HepG2 (cell line): ENCODE measurements around the gene GJC1. TPM values are rescaled to one million over a fixed set of nuclear protein-coding genes. Genes with fewer than 3 reads are reported as not detected.

Experiments used
- ATAC-seq: fragments of 200-7000 bp; cut with Tn5 transposase; 3 replicates; pipeline ENCODE4 v1.9.1; 2020; ENCODE audit warnings: mild to moderate bottlenecking, moderate library complexity
- BruUV-seq: library from RNA; stranded (reverse); fragments of 400-500 nt; replicated peaks from 2 replicates; lab custom pipeline; 2021; lab: Mats Ljungman, UMichigan
- CTCF ChIA-PET: fragments of 300-600 bp; formaldehyde crosslinking; extraction: SDS; loops from one replicate; lab custom pipeline; 2021; ENCODE audit warnings: low total read pairs, inconsistent platforms, low intra/inter-chr PET ratio; lab: Yijun Ruan, JAX
- POLR2A ChIA-PET: fragments of 350-600 bp; sonication (Branson Sonifier 250); formaldehyde crosslinking; loops from one replicate; lab custom pipeline; 2020; ENCODE audit warnings: antibody characterized with exemption, inconsistent platforms; lab: Yijun Ruan, JAX
- DNase-seq: peaks from one replicate; pipeline ENCODE4 v3.0.0-alpha.2; 2015; ENCODE audit warnings: low spot score
- FAIRE-seq: peaks from 3 replicates; lab custom pipeline; 2011; peaks lifted over from hg19 to GRCh38; lab: Jason Lieb, UNC
- H2AFZ ChIP-seq: one replicate; pipeline ENCODE4 v1.6.1; 2011; ENCODE audit warnings: low read length, inconsistent platforms
- H3K27ac ChIP-seq: fragments of 300-600 bp; 3 replicates; pipeline ENCODE4 v1.8.0; 2011; ENCODE audit warnings: mixed run types, mild to moderate bottlenecking, mixed read lengths, low read length, inconsistent platforms; ENCODE audit not compliant: insufficient read depth; ENCODE audit errors: extremely low read length
- H3K27me3 ChIP-seq, 2 experiments: fragments of 200-600 bp in 1 of 2; 2 replicates in 1 of 2; 3 replicates in 1 of 2; pipeline versions ENCODE4 v1.6.0 to v1.8.0; 2011; ENCODE audit warnings: low read length in 2 of 2, mild to moderate bottlenecking in 2 of 2, moderate library complexity in 2 of 2, inconsistent platforms in 1 of 2; ENCODE audit not compliant: insufficient read depth in 2 of 2, control insufficient read depth in 1 of 2
- H3K36me3 ChIP-seq, 2 experiments: fragments of 200-600 bp in 1 of 2; replicated peaks in 1 of 2; 2 replicates in 1 of 2; 3 replicates in 1 of 2; pipeline versions ENCODE4 v1.5.1 to v1.8.0; 2011; ENCODE audit warnings: low read length in 2 of 2, inconsistent platforms in 1 of 2; ENCODE audit not compliant: insufficient read depth in 2 of 2, control insufficient read depth in 1 of 2
- H3K4me1 ChIP-seq: 2 replicates; pipeline ENCODE4 v1.5.1; 2012; ENCODE audit warnings: low read length, inconsistent platforms; ENCODE audit not compliant: insufficient read depth
- H3K4me2 ChIP-seq: 2 replicates; pipeline ENCODE4 v1.6.0; 2011; ENCODE audit warnings: low read depth, low read length, inconsistent platforms
- H3K4me3 ChIP-seq, 3 experiments: fragments of 200-600 bp in 1 of 3; sonication (generic), shearing (Covaris generic) in 1 of 3; replicated peaks in 1 of 3; 2 replicates each; pipeline ENCODE4 v1.5.1; 2011 to 2016; ENCODE audit warnings: low read length in 3 of 3, inconsistent platforms in 2 of 3, low read depth in 2 of 3, mild to moderate bottlenecking in 2 of 3, control low read depth in 1 of 3, mixed read lengths in 1 of 3; ENCODE audit not compliant: insufficient read depth in 1 of 3
- H3K79me2 ChIP-seq: one replicate; pipeline ENCODE4 v1.6.1; 2011; ENCODE audit warnings: low read length, inconsistent platforms; ENCODE audit not compliant: insufficient read depth
- H3K9ac ChIP-seq: 2 replicates; pipeline ENCODE4 v1.6.0; 2011; ENCODE audit warnings: mild to moderate bottlenecking, low read depth, low read length, inconsistent platforms; ENCODE audit not compliant: insufficient read depth
- H3K9me3 ChIP-seq: 2 replicates; pipeline ENCODE4 v1.5.1; 2012; ENCODE audit warnings: mild to moderate bottlenecking, low read length
- H4K20me1 ChIP-seq: 2 replicates; pipeline ENCODE4 v1.6.0; 2011; ENCODE audit warnings: inconsistent platforms, mild to moderate bottlenecking, low read length, moderate library complexity; ENCODE audit not compliant: insufficient read depth
- AGO2 ChIP-seq: fragments of 200-400 bp; formaldehyde crosslinking; optimal IDR thresholded peaks from 2 replicates; pipeline ENCODE3; 2017; ENCODE audit warnings: mild to moderate bottlenecking, low read depth, low read length, moderate library complexity
- ARNT ChIP-seq: fragments of 450-650 bp; IDR thresholded peaks from 2 replicates; pipeline ENCODE4 v1.6.1; 2017
- CBX1 ChIP-seq: IDR thresholded peaks from one replicate; pipeline ENCODE4 v1.6.1; 2016; ENCODE audit warnings: antibody characterized with exemption, low read depth
- EEA1 ChIP-seq: sonication (generic); formaldehyde crosslinking; IDR thresholded peaks from 2 replicates; pipeline ENCODE4 v1.5.1; 2020; ENCODE audit warnings: mild to moderate bottlenecking, missing genetic modification reagents, borderline replicate concordance
- KDM1A ChIP-seq: IDR thresholded peaks from 2 replicates; pipeline ENCODE4 v1.6.1; 2016; ENCODE audit warnings: missing compliant biosample characterization
- MED1 ChIP-seq: sonication (generic); formaldehyde crosslinking; IDR thresholded peaks from 2 replicates; pipeline ENCODE4 v1.4.0; 2020; ENCODE audit warnings: missing genetic modification reagents
- MTF2 ChIP-seq: sonication (generic); formaldehyde crosslinking; IDR thresholded peaks from 2 replicates; pipeline ENCODE4 v1.5.0; 2020; ENCODE audit warnings: missing genetic modification reagents, borderline replicate concordance
- SSRP1 ChIP-seq: IDR thresholded peaks from 2 replicates; pipeline ENCODE4 v1.6.1; 2016; ENCODE audit warnings: control low read depth
- ZNF234 ChIP-seq: sonication (generic); formaldehyde crosslinking; conservative IDR thresholded peaks from 2 replicates; pipeline ENCODE4 v1.5.1; 2020; ENCODE audit warnings: mild to moderate bottlenecking, missing genetic modification reagents
- ZNF484 ChIP-seq: sonication (generic); formaldehyde crosslinking; IDR thresholded peaks from 2 replicates; pipeline ENCODE4 v1.5.1; 2020; ENCODE audit warnings: mild to moderate bottlenecking, low read depth, missing genetic modification reagents, borderline replicate concordance
- ZNF672 ChIP-seq: sonication (generic); formaldehyde crosslinking; IDR thresholded peaks from 2 replicates; pipeline ENCODE4 v1.8.1; 2022; ENCODE audit warnings: missing genetic modification reagents
- WGBS: methylation state at CpG from one replicate; pipeline ENCODE4 v1.1.6; 2017; ENCODE audit warnings: low lambda C conversion rate; 5-methylcytosine and 5-hydroxymethylcytosine counted together
- in situ Hi-C: cut with HindIII; loops from 2 replicates; pipeline ENCODE4 v1.10.0; 2017; ENCODE audit warnings: low pct_unique_long_range_greater_than_20kb; ENCODE audit not compliant: extremely low pct_ligation_motif_present
- intact Hi-C: fragments of 100-400 bp; cut with micrococcal nuclease; formaldehyde crosslinking; loops from one replicate; pipeline ENCODE4 v1.10.0; 2022; ENCODE audit not compliant: unreplicated experiment
- polyA plus RNA-seq, 8 experiments: library from polyadenylated mRNA; depleted of rRNA in 3 of 8; stranded (reverse) in 7 of 8; unstranded in 1 of 8; fragments of >200 nt; fragmentation: Illumina TruSeq in 4 of 8; extraction: Trizol in 4 of 8; gene quantifications; 2 replicates each; pipeline versions ENCODE4 v1.2.1 to v1.2.3, GENCODE V29; 2011 to 2016; ENCODE audit warnings: low read depth in 4 of 8, missing spikeins in 1 of 8, mixed read lengths in 1 of 8; ENCODE audit not compliant: insufficient read depth in 1 of 8
- total RNA-seq, 5 experiments: library from RNA; depleted of rRNA; stranded (reverse); fragments of >200 nt; fragmentation: Illumina TruSeq; extraction: Trizol; gene quantifications; 2 replicates each; pipeline ENCODE4 v1.2.3, GENCODE V29; 2016; ENCODE audit warnings: low read depth in 1 of 5
- TF ChIP-seq, protein P1 (sequence below): sonication (generic); formaldehyde crosslinking; IDR thresholded peaks from 2 replicates; pipeline ENCODE4 v1.4.0; 2020; ENCODE audit warnings: mild to moderate bottlenecking, missing genetic modification reagents, borderline replicate concordance
- TF ChIP-seq, protein P2 (sequence below): sonication (generic); formaldehyde crosslinking; IDR thresholded peaks from 2 replicates; pipeline ENCODE4 v1.8.0; 2023; ENCODE audit warnings: mild to moderate bottlenecking, missing genetic modification reagents
- TF ChIP-seq, protein P3 (sequence below): IDR thresholded peaks from 2 replicates; pipeline ENCODE4 v1.6.1; 2016; ENCODE audit warnings: low read depth, control low read depth
- TF ChIP-seq, protein P4 (sequence below): sonication (generic); formaldehyde crosslinking; IDR thresholded peaks from 2 replicates; pipeline ENCODE4 v1.5.0; 2020; ENCODE audit warnings: mild to moderate bottlenecking, missing genetic modification reagents
- TF ChIP-seq, protein P5 (sequence below): sonication (generic); formaldehyde crosslinking; IDR thresholded peaks from 2 replicates; pipeline ENCODE4 v1.5.0; 2020; ENCODE audit warnings: missing genetic modification reagents, mild to moderate bottlenecking, borderline replicate concordance

The GJC1 gene
- total and polyA plus RNA-seq, 2 of the 13 experiments (the other 11 are each of a cell fraction or from before 2014, with no cell fraction given) = 1.7 TPM

DNA sequence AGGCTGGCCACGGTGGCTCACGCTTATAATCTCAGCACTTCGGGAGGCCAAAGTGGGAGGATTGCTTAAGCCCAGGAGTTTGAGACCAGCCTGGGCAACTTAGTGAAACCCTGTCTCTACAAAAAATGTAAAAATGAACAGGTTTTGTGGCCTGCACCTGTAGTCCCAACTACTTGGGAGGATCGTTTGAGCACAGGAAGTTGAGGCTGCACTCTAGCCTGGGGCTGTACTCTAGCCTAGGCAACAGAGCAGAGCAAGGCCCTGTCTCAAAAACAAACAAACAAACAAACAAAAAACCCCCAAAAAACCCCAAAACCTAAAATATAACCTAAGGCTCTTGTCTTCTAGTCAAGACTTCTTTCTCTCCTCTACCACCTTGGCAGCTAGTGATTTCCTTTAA is 10.2 kb upstream of the GJC1 start:
- no peak for ATAC-seq
- Histone ChIP-seq H3K4me3 (no peak overlapping the region), H3K27me3 (peaks cover 0 to 5% of the 10 kb centered on the region in 2 experiments; a peak in 1 of 5 replicates), H3K79me2 (no peaks in the 10 kb centered on the region), H3K36me3 (no peaks in the 10 kb centered on the region), H3K27ac (no peak overlapping the region), H2AFZ (no peak overlapping the region), H3K4me2 (no peak overlapping the region), H4K20me1 (no peaks in the 10 kb centered on the region), H3K4me1 (peaks cover 14% of the 10 kb centered on the region; the same call in 1 of the 2 replicates), H3K9ac (no peak overlapping the region), H3K9me3 (no peaks in the 10 kb centered on the region)
- WGBS = 45% methylated on average over 4 of the region's 4 CpGs
- no TSS peak for BruUV-seq
- POLR2A ChIA-PET = no interaction called here
- TF ChIP-seq KDM1A (CRISPR knock-in tag) (no peak), AGO2 (no peak), MTF2 (no peak), CBX1 (no peak), SSRP1 (CRISPR knock-in tag) (no peak), MED1 (CRISPR knock-in tag) (no peak), ZNF484 (no peak), ARNT (no peak), ZNF672 (CRISPR knock-in tag) (no peak), ZNF234 (CRISPR knock-in tag) (no peak), EEA1 (CRISPR knock-in tag) (no peak)
- TF ChIP-seq, protein P1, sequence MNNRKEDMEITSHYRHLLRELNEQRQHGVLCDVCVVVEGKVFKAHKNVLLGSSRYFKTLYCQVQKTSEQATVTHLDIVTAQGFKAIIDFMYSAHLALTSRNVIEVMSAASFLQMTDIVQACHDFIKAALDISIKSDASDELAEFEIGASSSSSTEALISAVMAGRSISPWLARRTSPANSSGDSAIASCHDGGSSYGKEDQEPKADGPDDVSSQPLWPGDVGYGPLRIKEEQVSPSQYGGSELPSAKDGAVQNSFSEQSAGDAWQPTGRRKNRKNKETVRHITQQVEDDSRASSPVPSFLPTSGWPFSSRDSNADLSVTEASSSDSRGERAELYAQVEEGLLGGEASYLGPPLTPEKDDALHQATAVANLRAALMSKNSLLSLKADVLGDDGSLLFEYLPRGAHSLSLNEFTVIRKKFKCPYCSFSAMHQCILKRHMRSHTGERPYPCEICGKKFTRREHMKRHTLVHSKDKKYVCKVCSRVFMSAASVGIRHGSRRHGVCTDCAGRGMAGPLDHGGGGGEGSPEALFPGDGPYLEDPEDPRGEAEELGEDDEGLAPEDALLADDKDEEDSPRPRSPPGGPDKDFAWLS = no peak
- TF ChIP-seq, protein P2, sequence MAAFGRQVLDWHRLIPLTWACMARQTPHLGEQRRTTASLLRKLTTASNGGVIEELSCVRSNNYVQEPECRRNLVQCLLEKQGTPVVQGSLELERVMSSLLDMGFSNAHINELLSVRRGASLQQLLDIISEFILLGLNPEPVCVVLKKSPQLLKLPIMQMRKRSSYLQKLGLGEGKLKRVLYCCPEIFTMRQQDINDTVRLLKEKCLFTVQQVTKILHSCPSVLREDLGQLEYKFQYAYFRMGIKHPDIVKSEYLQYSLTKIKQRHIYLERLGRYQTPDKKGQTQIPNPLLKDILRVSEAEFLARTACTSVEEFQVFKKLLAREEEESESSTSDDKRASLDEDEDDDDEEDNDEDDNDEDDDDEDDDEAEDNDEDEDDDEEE (CRISPR knock-in tag) = no peak
- TF ChIP-seq, protein P3, sequence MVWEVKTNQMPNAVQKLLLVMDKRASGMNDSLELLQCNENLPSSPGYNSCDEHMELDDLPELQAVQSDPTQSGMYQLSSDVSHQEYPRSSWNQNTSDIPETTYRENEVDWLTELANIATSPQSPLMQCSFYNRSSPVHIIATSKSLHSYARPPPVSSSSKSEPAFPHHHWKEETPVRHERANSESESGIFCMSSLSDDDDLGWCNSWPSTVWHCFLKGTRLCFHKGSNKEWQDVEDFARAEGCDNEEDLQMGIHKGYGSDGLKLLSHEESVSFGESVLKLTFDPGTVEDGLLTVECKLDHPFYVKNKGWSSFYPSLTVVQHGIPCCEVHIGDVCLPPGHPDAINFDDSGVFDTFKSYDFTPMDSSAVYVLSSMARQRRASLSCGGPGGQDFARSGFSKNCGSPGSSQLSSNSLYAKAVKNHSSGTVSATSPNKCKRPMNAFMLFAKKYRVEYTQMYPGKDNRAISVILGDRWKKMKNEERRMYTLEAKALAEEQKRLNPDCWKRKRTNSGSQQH (CRISPR knock-in tag) = no peak
- TF ChIP-seq, protein P4, sequence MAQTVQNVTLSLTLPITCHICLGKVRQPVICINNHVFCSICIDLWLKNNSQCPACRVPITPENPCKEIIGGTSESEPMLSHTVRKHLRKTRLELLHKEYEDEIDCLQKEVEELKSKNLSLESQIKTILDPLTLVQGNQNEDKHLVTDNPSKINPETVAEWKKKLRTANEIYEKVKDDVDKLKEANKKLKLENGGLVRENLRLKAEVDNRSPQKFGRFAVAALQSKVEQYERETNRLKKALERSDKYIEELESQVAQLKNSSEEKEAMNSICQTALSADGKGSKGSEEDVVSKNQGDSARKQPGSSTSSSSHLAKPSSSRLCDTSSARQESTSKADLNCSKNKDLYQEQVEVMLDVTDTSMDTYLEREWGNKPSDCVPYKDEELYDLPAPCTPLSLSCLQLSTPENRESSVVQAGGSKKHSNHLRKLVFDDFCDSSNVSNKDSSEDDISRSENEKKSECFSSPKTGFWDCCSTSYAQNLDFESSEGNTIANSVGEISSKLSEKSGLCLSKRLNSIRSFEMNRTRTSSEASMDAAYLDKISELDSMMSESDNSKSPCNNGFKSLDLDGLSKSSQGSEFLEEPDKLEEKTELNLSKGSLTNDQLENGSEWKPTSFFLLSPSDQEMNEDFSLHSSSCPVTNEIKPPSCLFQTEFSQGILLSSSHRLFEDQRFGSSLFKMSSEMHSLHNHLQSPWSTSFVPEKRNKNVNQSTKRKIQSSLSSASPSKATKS = no peak
- TF ChIP-seq, protein P5, sequence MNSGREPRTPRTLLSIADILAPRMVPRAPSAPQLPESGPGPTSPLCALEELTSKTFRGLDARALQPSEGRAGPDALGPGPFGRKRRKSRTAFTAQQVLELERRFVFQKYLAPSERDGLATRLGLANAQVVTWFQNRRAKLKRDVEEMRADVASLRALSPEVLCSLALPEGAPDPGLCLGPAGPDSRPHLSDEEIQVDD (CRISPR knock-in tag) = no peak
- CTCF ChIA-PET = no interaction called here
- no peak for FAIRE-seq
- intact Hi-C loops = no loop called here
- DNase-seq = no peak
- in situ Hi-C loops = no loop called here
